PC-9 (cell line): Measurements from ENCODE around the gene CDKN1A. TPM values are rescaled to one million over a fixed set of nuclear protein-coding genes. Genes with fewer than 3 reads are reported as not detected.
A peak's percentile ranks its signal among the peaks of the same experiment; 100 is the strongest.

Experiments
- BruUV-seq: library from RNA; stranded (reverse); fragments of 400-500 nt; replicated peaks from 2 replicates; lab custom pipeline; 2021; lab: Mats Ljungman, UMichigan
- CTCF ChIA-PET: fragments of 300-600 bp; sonication (Branson Sonifier 250); formaldehyde crosslinking; loops from one replicate; lab custom pipeline; 2022; ENCODE audit warnings: antibody characterized with exemption; lab: Charles Lee
- POLR2A ChIA-PET: fragments of 300-600 bp; sonication (Branson Sonifier 250); formaldehyde crosslinking; loops from one replicate; lab custom pipeline; 2022; ENCODE audit warnings: antibody characterized with exemption; ENCODE audit not compliant: unreplicated experiment; lab: Charles Lee
- DNase-seq, 2 experiments: peaks; one replicate each; pipeline versions ENCODE4 v3.0.0 to v3.0.0-alpha.2; 2015 to 2022; ENCODE audit warnings: mixed read lengths in 1 of 2
- H2AFZ ChIP-seq: fragments of 200-600 bp; sonication (generic); 2 replicates; pipeline ENCODE4 v1.8.1; 2017; ENCODE audit warnings: antibody characterized with exemption
- H3F3A ChIP-seq: fragments of 200-600 bp; sonication (generic); 2 replicates; pipeline ENCODE4 v1.8.1; 2017; ENCODE audit warnings: antibody characterized with exemption, mild to moderate bottlenecking, low read depth; ENCODE audit not compliant: insufficient read depth
- H3K27ac ChIP-seq: fragments of 200-600 bp; sonication (generic); 2 replicates; pipeline ENCODE4 v1.6.1; 2016; ENCODE audit warnings: mixed run types
- H3K27me3 ChIP-seq: fragments of 200-600 bp; sonication (generic); 2 replicates; pipeline ENCODE4 v1.6.1; 2016; ENCODE audit warnings: low read depth, mixed run types; ENCODE audit not compliant: insufficient read depth
- H3K36me3 ChIP-seq: fragments of 200-600 bp; sonication (generic); 2 replicates; pipeline ENCODE4 v1.6.1; 2016; ENCODE audit warnings: low read depth, mixed run types
- H3K4me1 ChIP-seq: fragments of 200-600 bp; sonication (generic); replicated peaks from 2 replicates; pipeline ENCODE4 v1.6.1; 2016; ENCODE audit warnings: mixed run types; ENCODE audit not compliant: insufficient read depth
- H3K4me2 ChIP-seq: fragments of 200-600 bp; sonication (generic); 2 replicates; pipeline ENCODE4 v1.6.1; 2017; ENCODE audit warnings: mixed run types
- H3K4me3 ChIP-seq: fragments of 200-600 bp; sonication (generic); 2 replicates; pipeline ENCODE4 v1.6.1; 2016; ENCODE audit warnings: mixed run types
- H3K79me2 ChIP-seq: fragments of 200-600 bp; sonication (generic); 2 replicates; pipeline ENCODE4 v1.6.1; 2017; ENCODE audit warnings: low read depth, mixed run types
- H3K9me2 ChIP-seq: fragments of 200-600 bp; sonication (generic); 2 replicates; pipeline ENCODE4 v1.8.1; 2017; ENCODE audit warnings: mild to moderate bottlenecking; ENCODE audit not compliant: insufficient read depth
- H3K9me3 ChIP-seq: fragments of 200-600 bp; sonication (generic); 2 replicates; pipeline ENCODE4 v1.8.1; 2016; ENCODE audit warnings: low read depth; ENCODE audit not compliant: insufficient read depth
- H4K20me1 ChIP-seq: fragments of 200-600 bp; sonication (generic); 2 replicates; pipeline ENCODE4 v1.8.1; 2017; ENCODE audit not compliant: insufficient read depth
- EZH2 ChIP-seq: fragments of 200-600 bp; sonication (generic); IDR thresholded peaks from 2 replicates; pipeline ENCODE4 v1.8.0; 2017; ENCODE audit warnings: antibody characterized with exemption, low read depth
- intact Hi-C: fragments of 100-400 bp; cut with micrococcal nuclease; formaldehyde crosslinking; loops from one replicate; pipeline ENCODE4 v1.10.0; 2022; ENCODE audit not compliant: unreplicated experiment
- total RNA-seq: library from RNA; stranded (reverse); gene quantifications from 2 replicates; pipeline ENCODE4 v1.2.3, GENCODE V29; 2021
- TF ChIP-seq, protein P1 (sequence below): fragments of 200-600 bp; sonication (generic); conservative IDR thresholded peaks from 2 replicates; pipeline ENCODE4 v1.6.1; 2017; ENCODE audit warnings: mixed run types, antibody characterized with exemption, mild to moderate bottlenecking, moderate library complexity

The CDKN1A gene
- total RNA-seq, 1 experiment from 2014 or later: 14.8 TPM

DNA sequence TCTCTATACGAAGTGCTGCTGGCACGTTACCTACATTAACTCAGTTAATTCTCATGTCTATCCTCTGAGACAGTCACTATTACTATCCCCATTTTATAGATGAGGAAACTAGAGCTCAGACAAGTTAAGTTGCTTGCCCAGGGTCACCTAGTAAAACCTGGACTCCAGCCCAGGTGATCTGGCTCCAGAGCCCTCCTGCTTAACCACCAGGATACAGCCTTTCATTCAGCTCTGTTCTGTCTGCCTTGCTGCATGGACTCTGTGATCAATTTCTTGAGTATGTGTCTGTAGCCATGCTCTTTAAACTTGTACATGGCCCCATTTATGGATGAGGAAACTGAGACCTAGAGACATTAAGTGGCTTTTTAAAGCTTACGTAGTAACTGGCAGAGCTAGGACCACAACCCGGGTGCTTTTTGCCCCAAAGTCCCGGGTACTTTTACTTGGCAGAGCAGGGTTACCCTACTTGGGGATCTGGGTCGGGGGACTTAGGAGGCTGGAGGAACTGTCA, 4.7 kb downstream of the CDKN1A start:
- TF ChIP-seq EZH2: no peak
- TF ChIP-seq, protein P1, sequence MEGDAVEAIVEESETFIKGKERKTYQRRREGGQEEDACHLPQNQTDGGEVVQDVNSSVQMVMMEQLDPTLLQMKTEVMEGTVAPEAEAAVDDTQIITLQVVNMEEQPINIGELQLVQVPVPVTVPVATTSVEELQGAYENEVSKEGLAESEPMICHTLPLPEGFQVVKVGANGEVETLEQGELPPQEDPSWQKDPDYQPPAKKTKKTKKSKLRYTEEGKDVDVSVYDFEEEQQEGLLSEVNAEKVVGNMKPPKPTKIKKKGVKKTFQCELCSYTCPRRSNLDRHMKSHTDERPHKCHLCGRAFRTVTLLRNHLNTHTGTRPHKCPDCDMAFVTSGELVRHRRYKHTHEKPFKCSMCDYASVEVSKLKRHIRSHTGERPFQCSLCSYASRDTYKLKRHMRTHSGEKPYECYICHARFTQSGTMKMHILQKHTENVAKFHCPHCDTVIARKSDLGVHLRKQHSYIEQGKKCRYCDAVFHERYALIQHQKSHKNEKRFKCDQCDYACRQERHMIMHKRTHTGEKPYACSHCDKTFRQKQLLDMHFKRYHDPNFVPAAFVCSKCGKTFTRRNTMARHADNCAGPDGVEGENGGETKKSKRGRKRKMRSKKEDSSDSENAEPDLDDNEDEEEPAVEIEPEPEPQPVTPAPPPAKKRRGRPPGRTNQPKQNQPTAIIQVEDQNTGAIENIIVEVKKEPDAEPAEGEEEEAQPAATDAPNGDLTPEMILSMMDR: no peak
- H2AFZ ChIP-seq: no peak overlapping the region
- peak overlapping the region; percentile 76 for H3K4me2 ChIP-seq
- POLR2A ChIA-PET: interaction anchor here (0.5 to 0.6 kb wide), 3 partner anchors 55 to 957 kb away, joined by 3 to 9 read pairs (median 3); no protein-coding TSS in a partner anchor
- peaks cover 39% of the 10 kb centered on the region for H3F3A ChIP-seq
- DNase-seq: no peak
- no peak overlapping the region for H3K4me3 ChIP-seq
- H4K20me1 ChIP-seq: no peaks in the 10 kb centered on the region
- CTCF ChIA-PET: interaction anchor here (0.6 to 0.8 kb wide), 3 partner anchors 67 to 80 kb away, joined by 3 to 7 read pairs (median 4); no protein-coding TSS in a partner anchor
- BruUV-seq: no TSS peak
- no peaks in the 10 kb centered on the region for H3K9me2 ChIP-seq
- intact Hi-C loops: loop anchor here (2.0 to 5.0 kb wide), 2 partner anchors 42 to 241 kb away; partner anchors contain the start of genes KCTD20 and PXT1
- H3K27me3 ChIP-seq: no peaks in the 10 kb centered on the region
- no peaks in the 10 kb centered on the region for H3K36me3 ChIP-seq
- H3K27ac ChIP-seq: peak overlapping the region; percentile 81
- no peaks in the 10 kb centered on the region for H3K9me3 ChIP-seq
- peaks cover 32% of the 10 kb centered on the region for H3K4me1 ChIP-seq
- 0 out of 2 replicates have a peak, but pooled peaks cover 4% of the 10 kb centered on the region for H3K79me2 ChIP-seq

DNA sequence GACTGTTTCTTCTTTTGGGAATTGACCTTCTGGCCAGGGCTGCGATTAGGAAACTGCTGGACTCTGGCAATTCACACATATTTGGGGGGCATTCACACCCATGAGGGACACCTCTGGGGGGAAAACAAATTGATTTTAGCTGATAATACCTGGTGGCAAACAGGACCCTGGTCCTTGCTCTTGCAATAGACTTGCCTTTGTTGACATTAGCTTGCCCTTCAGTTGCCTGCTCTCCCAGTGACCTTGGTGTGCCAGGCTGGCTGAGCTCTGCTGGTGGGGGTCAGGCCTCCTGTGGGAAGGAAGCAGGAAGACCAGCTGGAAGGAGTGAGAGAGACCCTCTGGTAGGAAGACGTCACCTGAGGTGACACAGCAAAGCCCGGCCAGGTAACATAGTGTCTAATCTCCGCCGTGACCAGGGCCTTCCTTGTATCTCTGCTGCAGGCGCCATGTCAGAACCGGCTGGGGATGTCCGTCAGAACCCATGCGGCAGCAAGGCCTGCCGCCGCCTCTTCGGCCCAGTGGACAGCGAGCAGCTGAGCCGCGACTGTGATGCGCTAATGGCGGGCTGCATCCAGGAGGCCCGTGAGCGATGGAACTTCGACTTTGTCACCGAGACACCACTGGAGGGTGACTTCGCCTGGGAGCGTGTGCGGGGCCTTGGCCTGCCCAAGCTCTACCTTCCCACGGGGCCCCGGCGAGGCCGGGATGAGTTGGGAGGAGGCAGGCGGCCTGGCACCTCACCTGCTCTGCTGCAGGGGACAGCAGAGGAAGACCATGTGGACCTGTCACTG, 5.3 kb downstream of the CDKN1A start:
- BruUV-seq: no TSS peak
- no peak overlapping the region for H3K4me3 ChIP-seq
- no peak for DNase-seq
- peak overlapping the region; percentile 81 for H3K27ac ChIP-seq
- H3K79me2 ChIP-seq: 0 out of 2 replicates have a peak, but pooled peaks cover 4% of the 10 kb centered on the region
- TF ChIP-seq EZH2: no peak
- TF ChIP-seq, protein P1: no peak
- H3K4me1 ChIP-seq: peaks cover 31% of the 10 kb centered on the region
- no peaks in the 10 kb centered on the region for H3K36me3 ChIP-seq
- no peak overlapping the region for H2AFZ ChIP-seq
- no peaks in the 10 kb centered on the region for H3K27me3 ChIP-seq
- ChIA-PET CTCF (interaction anchor here (0.8 kb wide), 1 partner anchor 69 kb away, joined by 7 read pairs; no protein-coding TSS in a partner anchor), POLR2A (interaction anchor here (0.5 to 0.6 kb wide), 3 partner anchors 56 to 958 kb away, joined by 3 to 9 read pairs (median 3); no protein-coding TSS in a partner anchor)
- H3K9me2 ChIP-seq: no peaks in the 10 kb centered on the region
- H3K4me2 ChIP-seq: peak overlapping the region; percentile 76; the same call in 1 of the 2 replicates
- H3F3A ChIP-seq: peaks cover 36% of the 10 kb centered on the region
- no peaks in the 10 kb centered on the region for H3K9me3 ChIP-seq
- intact Hi-C loops: loop anchor here (2.0 to 5.0 kb wide), 2 partner anchors 41 to 242 kb away; partner anchors contain the start of genes KCTD20 and PXT1
- no peaks in the 10 kb centered on the region for H4K20me1 ChIP-seq

DNA sequence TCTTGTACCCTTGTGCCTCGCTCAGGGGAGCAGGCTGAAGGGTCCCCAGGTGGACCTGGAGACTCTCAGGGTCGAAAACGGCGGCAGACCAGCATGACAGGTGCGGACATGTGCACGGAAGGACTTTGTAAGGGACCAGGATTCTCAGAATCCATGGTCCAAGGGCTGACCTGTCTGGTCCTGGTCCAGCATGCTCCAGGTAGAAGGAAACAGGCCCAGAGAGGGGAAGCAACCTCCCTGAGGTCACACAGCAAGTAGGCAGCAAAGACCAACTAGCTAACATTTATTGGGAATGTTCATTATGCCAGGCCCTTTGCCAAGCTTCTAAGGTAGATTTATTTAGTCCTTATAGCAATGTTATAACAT, 5.9 kb downstream of the CDKN1A start:
- Histone ChIP-seq H3K27ac (no peak overlapping the region), H3K9me2 (no peaks in the 10 kb centered on the region), H2AFZ (no peak overlapping the region), H3K9me3 (no peaks in the 10 kb centered on the region), H3K4me1 (peaks cover 31% of the 10 kb centered on the region), H4K20me1 (no peaks in the 10 kb centered on the region), H3K4me3 (no peak overlapping the region), H3K36me3 (no peaks in the 10 kb centered on the region), H3K4me2 (no peak overlapping the region), H3F3A (peaks cover 30% of the 10 kb centered on the region), H3K27me3 (no peaks in the 10 kb centered on the region), H3K79me2 (0 out of 2 replicates have a peak, but pooled peaks cover 4% of the 10 kb centered on the region)
- no TSS peak for BruUV-seq
- no peak for TF ChIP-seq EZH2
- TF ChIP-seq, protein P1: no peak
- CTCF ChIA-PET: no interaction called here
- no peak for DNase-seq
- intact Hi-C loops: loop anchor here (5.0 kb wide), 1 partner anchor 242 kb away; the partner anchor contains the start of genes KCTD20 and PXT1
- POLR2A ChIA-PET: no interaction called here
